Stimulated activated CD8-positive, alpha-beta memory T cell treated with anti-CD3 and anti-CD28 coated beads, Interleukin-4, amount 100 ng/mL, for 24 hours (primary cell): Measurements from ENCODE around the gene MTHFD2.
"Not testable (repeated sequence)": the region's sequence is repeated elsewhere in the genome, so short reads cannot be mapped to it uniquely, and the experiment has no call there.

Source experiments
- DNase-seq: peaks from one replicate; pipeline ENCODE4 v3.0.0-alpha.2; 2020; ENCODE audit warnings: low read depth

MTHFD2 gene

DNA sequence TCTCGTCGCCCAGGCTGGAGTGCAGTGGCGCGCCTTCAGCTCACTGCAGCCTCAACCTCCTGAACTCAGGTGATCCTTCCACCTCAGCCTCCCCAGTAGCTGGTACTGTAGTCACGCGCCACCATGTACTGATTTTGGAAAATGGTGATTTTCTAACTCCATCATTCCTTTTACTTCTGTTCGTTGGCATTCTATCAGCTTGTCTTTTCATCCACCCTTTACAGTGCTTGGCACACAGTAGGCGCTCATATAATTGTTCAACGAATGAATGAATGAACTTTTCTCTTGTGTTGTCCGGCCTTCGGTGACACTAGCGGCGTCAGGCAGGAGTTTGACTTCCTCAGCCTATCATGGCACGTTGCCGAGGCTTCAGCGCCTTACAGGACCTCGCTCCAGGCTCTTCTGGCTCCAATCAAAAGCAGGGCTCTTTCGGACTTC lies 373 bp upstream of the MTHFD2 start:
- DNase-seq, result no peak

DNA sequence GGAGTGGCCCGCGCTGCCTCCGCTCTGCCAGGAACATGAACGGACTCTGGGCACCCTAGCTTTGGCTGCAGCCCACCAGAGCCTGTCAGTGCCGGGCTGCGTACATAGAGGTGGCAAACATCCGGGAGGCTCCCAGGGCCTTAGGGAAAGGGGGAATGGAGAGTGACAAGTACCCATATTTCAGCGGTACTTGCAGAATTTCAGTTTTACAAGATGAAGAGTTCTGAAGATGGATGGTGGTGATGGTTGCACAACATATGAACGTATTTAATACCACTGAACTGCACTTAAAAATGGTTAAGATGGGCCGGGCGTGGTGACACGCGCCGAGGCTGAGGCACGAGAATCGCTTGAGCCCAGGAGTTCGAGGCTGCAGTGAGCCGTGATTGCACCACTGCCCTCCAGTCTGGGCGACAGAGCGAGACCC lies 873 bp downstream of the MTHFD2 start:
- DNase-seq, result no peak

GRCh38 chr2:74199871-74200305 lies 1.5 kb downstream of the MTHFD2 start:
- no peak for DNase-seq

GRCh38 chr2:74201196-74201595 lies 2.8 kb downstream of the MTHFD2 start:
- no peak for DNase-seq

DNA sequence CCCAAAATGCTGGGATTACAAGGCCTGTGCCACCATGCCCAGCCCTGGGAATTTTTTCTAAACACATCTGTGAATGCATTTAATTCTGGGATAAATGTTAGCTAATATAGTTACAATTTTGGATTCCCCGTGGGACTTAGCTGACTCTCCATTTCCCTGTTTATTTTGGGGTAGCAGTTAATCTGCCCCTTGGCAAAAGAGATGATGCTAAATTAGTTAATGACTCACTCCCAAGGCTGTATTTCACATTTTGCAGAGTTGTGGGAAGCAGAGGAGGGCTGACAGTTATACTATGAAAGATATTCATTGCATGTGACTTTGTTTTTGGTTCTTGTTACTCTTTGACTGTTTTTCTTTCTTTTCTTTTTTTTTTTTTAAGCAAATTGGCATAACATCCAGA lies 3.2 kb downstream of the MTHFD2 start:
- no peak for DNase-seq

DNA sequence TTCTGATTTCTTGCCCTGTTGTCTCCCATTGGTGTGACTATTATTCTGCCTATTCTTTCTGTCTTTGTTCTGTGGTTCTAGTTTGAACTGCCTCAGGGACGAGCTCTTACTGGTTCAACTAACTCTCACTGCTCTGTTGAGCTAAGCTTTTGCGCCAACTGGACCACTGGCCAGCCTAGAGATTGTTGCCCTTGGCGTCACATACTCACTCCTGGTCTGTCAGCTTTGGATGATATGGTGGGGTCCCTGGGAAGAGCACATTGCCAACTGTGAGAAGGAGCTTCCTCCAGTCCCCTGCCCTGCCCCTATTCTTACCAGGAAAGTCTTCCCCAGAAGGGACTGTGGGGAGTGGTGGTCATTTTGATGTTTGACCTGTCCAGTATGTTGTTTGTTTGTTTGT lies 6.0 kb downstream of the MTHFD2 start:
- no peak for DNase-seq

DNA sequence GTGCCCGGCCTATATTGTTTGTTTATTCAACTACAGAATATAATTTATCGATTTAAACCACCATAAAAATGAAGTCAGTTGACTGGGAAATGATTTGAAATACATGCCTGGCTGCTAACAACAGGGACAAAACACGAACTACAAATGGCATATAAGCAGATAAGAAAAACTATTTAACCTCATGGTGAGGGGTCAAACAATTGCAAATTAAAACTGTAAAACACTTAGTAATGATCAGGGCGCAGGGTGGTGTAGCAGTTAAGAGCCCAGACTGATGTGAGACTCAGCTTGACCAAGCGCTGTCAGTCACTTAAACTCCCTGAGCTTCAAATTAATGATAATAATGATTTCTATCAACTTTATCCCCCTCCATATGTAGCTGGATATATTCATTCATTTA lies 6.7 kb downstream of the MTHFD2 start:
- DNase-seq, result no peak

GRCh38 chr2:74205596-74205995 lies 7.2 kb downstream of the MTHFD2 start:
- no peak for DNase-seq

DNA sequence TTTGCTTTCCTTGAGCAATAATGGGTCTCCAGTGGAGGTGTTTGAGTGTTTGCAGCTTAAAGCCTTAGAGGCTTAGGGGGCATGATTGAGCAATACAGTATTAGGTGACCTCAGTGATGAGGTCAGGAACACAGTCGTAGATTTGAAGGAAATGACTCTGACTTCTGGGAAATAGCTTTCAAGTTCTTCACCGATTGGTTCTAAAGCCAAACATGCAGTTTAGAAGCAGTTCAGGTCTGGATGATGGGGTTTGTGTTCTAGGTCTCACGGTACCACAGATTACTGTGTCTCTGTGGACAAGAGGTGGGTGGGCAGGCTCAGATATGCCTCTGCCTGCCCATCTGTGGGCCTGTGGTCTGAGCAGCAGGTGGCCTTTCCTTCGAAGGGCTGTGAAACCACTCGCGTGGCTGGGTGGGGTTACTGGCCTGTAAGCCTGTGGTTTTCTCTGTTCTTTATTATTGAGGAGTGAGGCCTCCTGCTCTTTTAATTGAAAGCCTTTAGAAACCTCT lies 7.8 kb downstream of the MTHFD2 start:
- DNase-seq, result no peak

DNA sequence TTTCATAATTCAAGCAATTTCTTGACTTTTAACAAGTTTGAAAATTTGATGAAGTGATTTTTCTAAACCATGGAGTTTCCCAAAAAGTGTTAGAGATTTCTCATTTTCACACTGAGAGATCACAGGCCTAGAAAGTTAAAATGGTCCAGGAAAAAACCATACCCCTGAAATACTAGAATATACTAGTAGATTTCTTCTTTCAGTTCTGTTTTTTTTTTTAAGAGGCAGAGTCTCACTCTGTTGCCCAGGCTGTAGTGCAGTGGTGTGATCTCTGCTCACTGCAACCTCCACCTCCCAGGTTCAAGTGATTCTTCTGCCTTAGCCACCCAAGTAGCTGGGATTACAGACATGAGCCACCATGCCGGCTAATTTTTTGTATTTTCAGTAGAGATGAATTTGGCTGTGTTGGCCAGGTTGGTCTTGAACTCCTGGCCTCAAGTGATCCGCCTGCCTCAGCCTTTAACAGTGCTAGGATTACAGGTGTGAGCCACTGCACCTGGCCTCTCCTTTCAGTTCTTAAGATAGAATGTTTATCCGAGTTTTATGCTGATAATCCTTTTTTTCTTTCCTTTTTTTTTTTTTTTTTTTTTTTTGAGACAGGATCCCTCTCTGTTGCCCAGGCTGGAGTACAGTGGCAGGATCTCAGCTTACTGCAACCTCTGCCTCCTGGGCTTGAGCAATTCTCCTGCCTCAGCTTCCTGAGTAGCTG lies 14.4 kb downstream of the MTHFD2 start:
- no peak for DNase-seq

DNA sequence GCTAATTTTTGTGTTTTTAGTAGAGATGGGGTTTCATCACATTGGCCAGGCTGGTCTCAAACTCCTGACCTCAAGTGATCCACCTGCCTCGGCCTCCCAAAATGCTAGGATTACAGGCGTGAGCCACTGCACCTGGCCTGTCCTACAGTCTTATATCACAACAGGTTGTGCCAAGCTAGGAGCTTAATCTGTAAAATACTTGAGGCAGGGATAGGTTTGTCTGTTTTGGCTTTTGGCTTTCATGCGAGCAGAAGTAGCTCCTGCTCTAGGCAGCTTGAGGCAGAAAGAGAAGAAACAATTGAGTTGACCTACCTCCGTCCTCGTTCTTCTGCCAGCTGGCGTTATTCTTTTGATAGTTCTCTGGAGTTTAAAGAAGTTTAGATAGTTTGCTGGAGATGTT lies 17.4 kb downstream of the MTHFD2 start:
- not testable (repeated sequence) for DNase-seq

DNA sequence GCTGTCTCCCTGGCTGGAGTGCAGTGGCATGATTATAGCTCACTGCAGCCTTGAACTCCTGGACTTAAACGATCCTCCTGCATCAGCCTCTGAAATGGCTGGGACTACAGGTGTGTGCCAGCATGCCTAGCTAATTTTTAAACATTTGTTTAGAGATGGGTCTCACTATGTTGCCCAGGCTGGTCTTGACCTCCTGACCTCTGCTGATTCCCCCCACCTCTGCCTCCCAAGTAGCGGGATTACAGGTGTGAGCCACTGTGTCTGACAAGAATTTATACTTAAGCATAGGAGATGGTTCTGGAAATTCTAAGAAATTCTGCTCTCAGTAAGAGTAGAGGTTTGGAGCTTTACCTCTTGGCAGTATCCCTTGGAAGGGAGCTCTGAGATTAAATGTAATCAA lies 18.2 kb downstream of the MTHFD2 start:
- DNase-seq, result no peak

GRCh38 chr2:74219846-74220486 lies 21.6 kb downstream of the MTHFD2 start:
- no peak for DNase-seq

- no peak for DNase-seq
These were observed 22.7 kb downstream of the MTHFD2 start for GRCh38 chr2:74221091-74221490.

- no peak for DNase-seq
These were observed 23.3 kb downstream of the MTHFD2 start for GRCh38 chr2:74221604-74222299.

GRCh38 chr2:74222300-74222650 lies 23.9 kb downstream of the MTHFD2 start:
- DNase-seq, result no peak

DNA sequence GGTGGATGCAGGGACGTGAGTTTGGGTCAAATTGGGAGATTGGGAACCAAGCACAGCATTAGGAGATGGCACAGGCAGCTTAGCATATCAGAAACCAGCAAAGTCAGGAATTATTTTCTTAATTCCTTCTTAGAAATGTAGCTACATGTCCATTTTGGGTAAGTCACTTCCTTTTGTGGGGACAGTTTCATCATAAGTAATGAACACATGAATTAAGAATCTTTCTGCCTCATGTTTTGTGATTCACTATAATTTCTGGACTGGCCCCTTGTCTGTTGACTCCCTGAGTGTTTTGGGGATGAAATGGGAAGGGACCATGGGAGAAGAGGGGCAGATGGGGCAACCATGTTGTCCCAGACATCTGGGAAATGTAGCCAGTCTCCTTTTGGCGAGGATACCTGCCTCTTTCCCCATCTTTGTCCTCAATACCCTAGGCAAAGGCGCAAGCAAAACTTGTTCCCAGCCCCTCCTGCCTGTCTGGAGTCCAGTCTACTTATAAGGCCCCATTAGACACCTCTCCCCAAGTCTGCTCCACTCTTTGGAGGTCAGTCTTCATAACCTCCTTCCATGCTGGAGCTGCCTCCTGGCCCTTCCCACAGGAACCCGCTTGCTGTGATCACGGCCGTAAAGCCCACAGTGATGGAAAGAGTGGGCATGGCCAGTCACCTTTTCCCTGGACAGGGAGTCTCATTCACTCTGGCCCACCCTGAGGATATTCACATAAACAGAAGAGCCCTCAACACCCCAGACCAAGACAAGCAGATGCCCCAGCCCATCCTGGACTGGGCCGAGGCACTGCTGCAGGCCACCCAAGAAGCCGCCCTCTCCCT lies 25.7 kb downstream of the MTHFD2 start:
- DNase-seq, result no peak

- no peak for DNase-seq
These were observed 27.5 kb downstream of the MTHFD2 start for GRCh38 chr2:74225698-74226459.

- DNase-seq, result no peak
These were observed 28.3 kb downstream of the MTHFD2 start for GRCh38 chr2:74226648-74227213.

DNA sequence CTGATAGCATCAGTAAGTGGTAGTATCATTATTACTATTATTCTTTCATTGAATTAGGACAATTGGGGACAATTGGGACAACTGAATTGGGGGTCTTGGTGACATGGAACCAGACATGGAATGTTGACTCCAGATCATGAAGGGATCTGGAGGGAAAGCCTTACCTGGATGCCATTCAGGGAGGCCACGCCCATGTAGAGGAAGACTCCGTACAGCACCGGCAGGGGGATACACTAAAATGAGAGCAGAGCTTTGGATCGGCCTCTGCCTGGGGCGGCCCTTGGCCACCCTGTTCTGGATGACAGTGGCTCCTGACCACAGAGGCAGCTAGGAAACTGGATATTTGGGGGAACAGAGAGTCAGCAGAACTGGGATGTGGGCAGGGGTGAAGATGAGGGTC lies 29.2 kb downstream of the MTHFD2 start:
- no peak for DNase-seq

DNA sequence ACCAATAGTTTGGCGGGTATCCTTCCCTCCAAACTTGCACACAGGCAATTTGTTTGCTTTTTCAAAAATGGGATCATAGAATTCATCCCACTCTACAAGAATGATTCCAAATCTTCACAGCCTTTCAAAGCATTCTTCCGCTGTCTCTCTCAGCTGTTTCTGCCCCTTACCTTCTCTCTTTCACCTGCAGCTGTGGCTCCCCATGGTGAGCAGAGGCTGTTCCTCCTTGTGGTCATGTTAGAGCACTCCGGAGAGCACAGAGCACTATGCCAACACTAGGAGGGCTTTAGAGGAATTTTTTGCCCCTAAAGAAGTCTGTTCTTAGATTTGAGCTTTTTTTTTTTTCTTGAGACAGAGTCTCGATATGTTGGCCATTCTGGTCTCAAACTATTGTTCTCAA lies 30.4 kb downstream of the MTHFD2 start:
- no peak for DNase-seq
